Measurements from ENCODE around the gene THRA.
"Not testable (repeated sequence)": the region's sequence is repeated elsewhere in the genome, so short reads cannot be mapped to it uniquely, and the experiment has no call there.

Gene THRA

GRCh38 chr17:40112191-40112711 is 49.5 kb downstream of the THRA start:
- DNase-seq (ENCODE audit: low read depth in 2 of 3, low spot score in 1 of 3), result no peak

GRCh38 chr17:40112718-40113109 is 49.9 kb downstream of the THRA start:
- no peak for DNase-seq (ENCODE audit: low read depth in 2 of 3, low spot score in 1 of 3)

GRCh38 chr17:40113110-40113906 is 50.5 kb downstream of the THRA start:
- DNase-seq (ENCODE audit: low read depth in 2 of 3, low spot score in 1 of 3), result peak; percentile 87 to 98 (median 90)

- DNase-seq (ENCODE audit: low read depth in 2 of 3, low spot score in 1 of 3), result no peak
These were observed 51.1 kb downstream of the THRA start for GRCh38 chr17:40113907-40114245.

GRCh38 chr17:40115101-40115436 is 52.3 kb downstream of the THRA start:
- no peak for DNase-seq (ENCODE audit: low read depth in 2 of 3, low spot score in 1 of 3)

GRCh38 chr17:40121181-40122135 is 58.7 kb downstream of the THRA start, which contains the start of gene MSL1:
Gene MSL1, plus strand, starts transcription at chr17:40121971. Its CDS starts 642 bp downstream, at chr17:40122613.
- peak; percentile 69 to 84 (median 70) for DNase-seq (ENCODE audit: low read depth in 2 of 3, low spot score in 1 of 3)

GRCh38 chr17:40122136-40122998 is 59.6 kb downstream of the THRA start:
- DNase-seq (ENCODE audit: low read depth in 2 of 3, low spot score in 1 of 3), result no peak

GRCh38 chr17:40122999-40123810 is 60.4 kb downstream of the THRA start:
- peak in 1 of 3 donors; percentile 48 for DNase-seq (ENCODE audit: low read depth in 2 of 3, low spot score in 1 of 3)

GRCh38 chr17:40123811-40124114 is 61.0 kb downstream of the THRA start:
- DNase-seq (ENCODE audit: low read depth in 2 of 3, low spot score in 1 of 3), result no peak

GRCh38 chr17:40124279-40125141 is 61.7 kb downstream of the THRA start:
- no peak for DNase-seq (ENCODE audit: low read depth in 2 of 3, low spot score in 1 of 3)

GRCh38 chr17:40129498-40129897 is 66.7 kb downstream of the THRA start:
- DNase-seq (ENCODE audit: low read depth in 2 of 3, low spot score in 1 of 3), result no peak

GRCh38 chr17:40130352-40131042 is 67.7 kb downstream of the THRA start:
- no peak for DNase-seq (ENCODE audit: low read depth in 2 of 3, low spot score in 1 of 3)

GRCh38 chr17:40134184-40134583 is 71.4 kb downstream of the THRA start:
- no peak for DNase-seq (ENCODE audit: low read depth in 2 of 3, low spot score in 1 of 3)

GRCh38 chr17:40135817-40136216 is 73.1 kb downstream of the THRA start:
- DNase-seq (ENCODE audit: low read depth in 2 of 3, low spot score in 1 of 3), result no peak

- DNase-seq (ENCODE audit: low read depth in 2 of 3, low spot score in 1 of 3), result no peak
These were observed 76.8 kb downstream of the THRA start for GRCh38 chr17:40139566-40140058.

GRCh38 chr17:40143166-40143565 is 80.4 kb downstream of the THRA start:
- DNase-seq (ENCODE audit: low read depth in 2 of 3, low spot score in 1 of 3), result not testable (repeated sequence)

Measured in stimulated activated CD4-positive, alpha-beta T cell treated with anti-CD3 and anti-CD28 coated beads, Interleukin-12 subunit alpha, Interleukin-12 subunit beta, amount 100 ng/mL, for 48 hours (primary cell).